SK-N-MC (cell line): ENCODE results near the gene FHOD3.
"Not testable (repeated sequence)": the region's sequence is repeated elsewhere in the genome, so short reads cannot be mapped to it uniquely, and the experiment has no call there.

Experiments
- DNase-seq: peaks from one replicate; pipeline ENCODE4 v3.0.0-alpha.2; 2011; ENCODE audit warnings: low read depth, low spot score
- H3K27ac ChIP-seq: fragments of 200-600 bp; sonication (generic); 2 replicates; pipeline ENCODE4 v1.5.1; 2016; ENCODE audit warnings: mixed run types
- H3K36me3 ChIP-seq: fragments of 200-600 bp; sonication (generic); 2 replicates; pipeline ENCODE4 v1.6.1; 2017; ENCODE audit warnings: antibody characterized with exemption, low read length, mixed read lengths; ENCODE audit not compliant: insufficient read depth
- H3K4me3 ChIP-seq: fragments of 200-600 bp; sonication (generic); 2 replicates; pipeline ENCODE4 v1.5.1; 2016
- H3K9ac ChIP-seq: fragments of 200-600 bp; sonication (generic); 2 replicates; pipeline ENCODE4 v1.8.0; 2017; ENCODE audit warnings: mixed run types, mixed read lengths; ENCODE audit not compliant: insufficient read length
- H3K9me3 ChIP-seq: fragments of 200-600 bp; sonication (generic); 2 replicates; pipeline ENCODE4 v1.6.1; 2017; ENCODE audit warnings: low read depth, mild to moderate bottlenecking, antibody characterized with exemption, low read length, moderate library complexity, mixed read lengths
- EZH2 ChIP-seq: fragments of 200-600 bp; sonication (generic); IDR thresholded peaks from one replicate; pipeline ENCODE4 v1.6.1; 2017; ENCODE audit warnings: antibody characterized with exemption
- FOXP2 ChIP-seq: optimal IDR thresholded peaks from 2 replicates; pipeline ENCODE3; 2011; ENCODE audit warnings: mild to moderate bottlenecking, moderate library complexity; ENCODE audit not compliant: insufficient read depth; ENCODE audit errors: extremely low read length, control extremely low read depth
- POLR2AphosphoS5 ChIP-seq: IDR thresholded peaks from 2 replicates; pipeline ENCODE4 v1.6.1; 2012; ENCODE audit warnings: mild to moderate bottlenecking, low read depth, low read length, borderline replicate concordance

The FHOD3 gene

DNA sequence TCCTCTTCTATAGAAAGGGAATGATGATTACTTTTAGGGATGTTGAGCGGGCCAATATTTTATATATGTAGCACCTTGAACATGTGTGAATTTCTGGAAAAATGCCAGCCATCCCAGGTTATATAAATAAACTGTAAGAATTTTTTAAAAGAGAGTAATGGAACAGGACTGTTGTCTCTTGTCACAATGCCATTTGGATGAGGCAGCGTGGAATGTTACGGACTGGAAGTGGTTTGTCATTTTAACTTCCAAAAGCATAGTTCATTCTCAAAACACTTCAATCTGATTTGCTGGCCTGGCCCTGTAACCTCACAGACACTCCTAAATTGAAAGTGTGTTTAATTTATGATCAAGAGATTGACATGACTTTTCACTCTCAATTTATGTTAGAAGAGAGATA lies 460.5 kb downstream of the FHOD3 start:
- no peak for DNase-seq
- H3K27ac ChIP-seq = no peak overlapping the region
- H3K9me3 ChIP-seq = no peaks in the 10 kb centered on the region
- H3K4me3 ChIP-seq = no peak overlapping the region
- H3K9ac ChIP-seq = no peak overlapping the region
- TF ChIP-seq POLR2AphosphoS5 = no peak
- no peak for TF ChIP-seq FOXP2
- TF ChIP-seq EZH2 = no peak
- no peaks in the 10 kb centered on the region for H3K36me3 ChIP-seq

- no peaks in the 10 kb centered on the region for H3K9me3 ChIP-seq
- TF ChIP-seq FOXP2 (no peak), POLR2AphosphoS5 (no peak), EZH2 (no peak)
- no peak overlapping the region for H3K9ac ChIP-seq
- no peak overlapping the region for H3K4me3 ChIP-seq
- no peak overlapping the region for H3K27ac ChIP-seq
- no peaks in the 10 kb centered on the region for H3K36me3 ChIP-seq
- no peak for DNase-seq
These were observed 461.1 kb downstream of the FHOD3 start for GRCh38 chr18:36758623-36759022.

DNA sequence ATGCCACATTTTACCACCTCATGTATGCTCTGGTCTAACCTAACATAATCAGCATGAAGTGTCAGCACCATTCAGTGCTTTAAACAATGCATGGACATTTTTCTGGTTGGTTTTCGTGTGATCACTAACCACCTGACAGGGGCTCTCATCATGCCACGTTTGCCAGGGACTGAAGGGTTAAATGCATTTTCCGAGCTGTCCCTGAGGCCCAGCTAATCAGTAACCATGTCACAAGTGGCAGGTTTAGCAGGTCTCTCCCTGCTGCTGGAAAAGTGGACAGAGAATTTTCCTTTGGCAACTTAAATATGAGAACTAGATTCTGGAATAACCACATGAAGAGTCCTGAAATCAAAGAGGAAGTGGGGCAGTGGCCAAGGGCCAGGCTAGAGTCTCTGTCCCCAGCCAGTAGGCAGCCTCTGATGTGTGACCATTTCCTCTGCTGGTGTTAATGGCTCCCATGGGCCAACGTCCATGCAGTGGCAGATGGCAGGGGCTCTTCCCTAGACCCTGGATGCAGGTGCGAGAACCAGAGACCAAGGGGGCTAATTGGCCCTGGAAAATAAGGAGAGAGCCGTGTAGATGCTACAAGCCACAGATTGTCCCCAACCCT lies 461.8 kb downstream of the FHOD3 start:
- TF ChIP-seq EZH2 (no peak), FOXP2 (no peak), POLR2AphosphoS5 (no peak)
- DNase-seq = no peak
- Histone ChIP-seq H3K9me3 (no peaks in the 10 kb centered on the region), H3K27ac (no peak overlapping the region), H3K4me3 (no peak overlapping the region), H3K36me3 (no peaks in the 10 kb centered on the region), H3K9ac (no peak overlapping the region)

DNA sequence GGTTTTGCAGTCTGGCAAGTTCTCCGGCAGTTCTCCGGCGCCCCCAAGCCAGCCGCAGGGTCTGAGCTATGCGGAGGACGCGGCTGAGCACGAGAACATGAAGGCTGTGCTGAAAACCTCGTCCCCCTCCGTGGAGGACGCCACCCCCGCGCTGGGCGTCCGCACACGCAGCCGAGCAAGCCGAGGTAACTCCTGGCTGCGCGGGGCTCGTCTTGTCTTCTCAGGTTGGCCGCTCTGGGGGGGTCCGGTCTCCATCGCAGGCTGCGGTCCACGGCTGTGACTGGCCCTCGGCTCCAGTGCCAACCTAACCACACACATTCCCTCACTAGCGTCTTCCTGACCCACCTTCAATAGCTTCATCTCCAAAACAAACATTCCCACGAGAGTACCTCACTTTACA lies 463.1 kb downstream of the FHOD3 start:
- TF ChIP-seq EZH2 (no peak), POLR2AphosphoS5 (no peak), FOXP2 (no peak)
- Histone ChIP-seq H3K36me3 (no peaks in the 10 kb centered on the region), H3K9ac (no peak overlapping the region), H3K4me3 (no peak overlapping the region), H3K9me3 (no peaks in the 10 kb centered on the region), H3K27ac (no peak overlapping the region)
- no peak for DNase-seq

- no peaks in the 10 kb centered on the region for H3K36me3 ChIP-seq
- H3K27ac ChIP-seq = no peak overlapping the region
- no peak overlapping the region for H3K9ac ChIP-seq
- no peak for DNase-seq
- TF ChIP-seq POLR2AphosphoS5 = no peak
- no peak for TF ChIP-seq FOXP2
- TF ChIP-seq EZH2 = no peak
- H3K4me3 ChIP-seq = no peak overlapping the region
- no peaks in the 10 kb centered on the region for H3K9me3 ChIP-seq
These were observed 463.7 kb downstream of the FHOD3 start for GRCh38 chr18:36761186-36761698.

GRCh38 chr18:36762074-36762473 lies 464.6 kb downstream of the FHOD3 start:
- Histone ChIP-seq H3K27ac (no peak overlapping the region), H3K36me3 (no peaks in the 10 kb centered on the region), H3K9me3 (no peaks in the 10 kb centered on the region), H3K4me3 (no peak overlapping the region), H3K9ac (no peak overlapping the region)
- TF ChIP-seq POLR2AphosphoS5 (no peak), EZH2 (no peak), FOXP2 (no peak)
- no peak for DNase-seq

- not testable (repeated sequence) for H3K27ac ChIP-seq, DNase-seq, H3K36me3 ChIP-seq
These were observed 465.5 kb downstream of the FHOD3 start for GRCh38 chr18:36762965-36763364.

GRCh38 chr18:36766836-36767235 lies 469.3 kb downstream of the FHOD3 start:
- TF ChIP-seq FOXP2 (no peak), POLR2AphosphoS5 (no peak), EZH2 (no peak)

More at GRCh38 chr18:36762965-36763364, 465.5 kb downstream of the FHOD3 start:
- H3K9ac ChIP-seq, H3K9me3 ChIP-seq, H3K4me3 ChIP-seq: not testable (repeated sequence)

DNA sequence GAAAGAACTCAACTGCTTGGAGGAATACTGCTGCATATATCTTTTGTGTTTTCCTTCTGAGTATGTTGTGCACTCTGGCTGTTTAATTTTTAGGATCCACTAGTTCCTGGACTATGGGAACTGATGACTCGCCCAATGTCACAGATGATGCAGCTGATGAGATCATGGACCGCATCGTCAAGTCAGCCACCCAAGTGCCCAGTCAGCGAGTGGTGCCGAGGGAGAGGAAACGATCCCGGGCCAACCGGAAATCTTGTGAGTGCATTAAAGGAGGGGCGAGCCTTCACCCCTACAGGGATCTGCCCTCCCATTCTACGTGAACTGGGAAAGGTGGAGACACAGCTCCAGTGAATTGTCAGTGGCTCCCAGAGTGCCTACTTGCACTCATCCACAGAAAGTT lies 471.7 kb downstream of the FHOD3 start:
- H3K9me3 ChIP-seq = no peaks in the 10 kb centered on the region
- H3K27ac ChIP-seq = no peak overlapping the region
- TF ChIP-seq POLR2AphosphoS5 = no peak
- TF ChIP-seq EZH2 = no peak
- no peak for TF ChIP-seq FOXP2
- no peak overlapping the region for H3K4me3 ChIP-seq
- DNase-seq = no peak
- H3K36me3 ChIP-seq = no peaks in the 10 kb centered on the region
- H3K9ac ChIP-seq = no peak overlapping the region

More at GRCh38 chr18:36766836-36767235, 469.3 kb downstream of the FHOD3 start:
- no peak overlapping the region for H3K4me3 ChIP-seq
- H3K9ac ChIP-seq = no peak overlapping the region
- no peak overlapping the region for H3K27ac ChIP-seq
- DNase-seq = no peak
- H3K36me3 ChIP-seq = no peaks in the 10 kb centered on the region
- H3K9me3 ChIP-seq = no peaks in the 10 kb centered on the region
